Fibroblast of lung (primary cell): ENCODE data around the gene AFMID.

Experiments used
- CTCF ChIP-seq, 2 donors: IDR thresholded peaks in 1 of 2; conservative IDR thresholded peaks in 1 of 2; 1 replicate in 1 of 2; 2 replicates in 1 of 2; pipeline ENCODE4 v1.5.1; 2011 to 2012; ENCODE audit warnings: low read length in 2 of 2, control low read depth in 1 of 2, inconsistent platforms in 1 of 2, low read depth in 1 of 2, mild to moderate bottlenecking in 1 of 2
- EZH2 ChIP-seq: IDR thresholded peaks from 2 replicates; pipeline ENCODE4 v1.5.1; 2012; ENCODE audit warnings: low read length, control low read depth, mild to moderate bottlenecking; ENCODE audit errors: missing control alignments

GRCh38 chr17:78211032-78211431 lies 23.9 kb downstream of the AFMID start:
- no peak for TF ChIP-seq EZH2
- TF ChIP-seq CTCF (conservative IDR thresholded peaks at IDR 0.05 in 1 of 2, IDR thresholded peaks at IDR 0.05 in 1 of 2; ENCODE audit: low read depth in 1 of 2, low read length in 2 of 2) = no peak
